OCI-LY7 (cell line): ENCODE results near the gene DISC1. TPM values are rescaled to one million over a fixed set of nuclear protein-coding genes. Genes with fewer than 3 reads are reported as not detected.

ENCODE experiments used
- BruUV-seq: library from RNA; stranded (reverse); fragments of 400-500 nt; replicated peaks from 2 replicates; lab custom pipeline; 2021; lab: Mats Ljungman, UMichigan
- CTCF ChIA-PET: fragments of 300-600 bp; sonication (Branson Sonifier 250); formaldehyde crosslinking; loops from one replicate; lab custom pipeline; 2022; ENCODE audit warnings: antibody characterized with exemption; ENCODE audit not compliant: unreplicated experiment; lab: Charles Lee
- POLR2A ChIA-PET: fragments of 300-600 bp; sonication (Branson Sonifier 250); formaldehyde crosslinking; loops from one replicate; lab custom pipeline; 2022; ENCODE audit warnings: antibody characterized with exemption; lab: Charles Lee
- DNase-seq: peaks from one replicate; pipeline ENCODE4 v3.0.0-alpha.2; 2015; ENCODE audit warnings: low spot score
- H2AFZ ChIP-seq: fragments of 200-600 bp; sonication (generic), shearing (Covaris generic); 2 replicates; pipeline ENCODE4 v1.6.1; 2014; ENCODE audit warnings: mild to moderate bottlenecking, antibody characterized with exemption, low read length, moderate library complexity
- H3K27ac ChIP-seq: fragments of 200-600 bp; sonication (generic); 2 replicates; pipeline ENCODE4 v1.5.1; 2014; ENCODE audit warnings: mixed run types, low read depth, mild to moderate bottlenecking, moderate library complexity, low read length, inconsistent platforms; ENCODE audit not compliant: poor library complexity, severe bottlenecking
- H3K36me3 ChIP-seq: fragments of 200-600 bp; sonication (generic); 2 replicates; pipeline ENCODE4 v1.6.1; 2014; ENCODE audit warnings: mild to moderate bottlenecking, antibody characterized with exemption, low read length, moderate library complexity, mixed read lengths; ENCODE audit not compliant: insufficient read depth
- H3K4me1 ChIP-seq: fragments of 200-600 bp; sonication (generic); 2 replicates; pipeline ENCODE4 v1.5.1; 2014; ENCODE audit warnings: mild to moderate bottlenecking, low read length; ENCODE audit not compliant: insufficient read depth, poor library complexity, severe bottlenecking
- H3K4me2 ChIP-seq: fragments of 200-600 bp; sonication (generic); 2 replicates; pipeline ENCODE4 v1.6.1; 2014; ENCODE audit warnings: mild to moderate bottlenecking, low read length
- H3K4me3 ChIP-seq: fragments of 200-600 bp; sonication (generic); 2 replicates; pipeline ENCODE4 v1.5.1; 2014; ENCODE audit warnings: mild to moderate bottlenecking, low read depth, low read length; ENCODE audit not compliant: poor library complexity, severe bottlenecking
- H3K79me2 ChIP-seq: fragments of 200-600 bp; sonication (generic); 2 replicates; pipeline ENCODE4 v1.6.1; 2016; ENCODE audit warnings: low read depth, mild to moderate bottlenecking, low read length, moderate library complexity, mixed read lengths; ENCODE audit not compliant: insufficient read depth
- H3K9me2 ChIP-seq: fragments of 200-600 bp; sonication (generic); 2 replicates; pipeline ENCODE4 v1.6.1; 2016; ENCODE audit warnings: mild to moderate bottlenecking, low read length, mixed read lengths; ENCODE audit not compliant: insufficient read depth
- H3K9me3 ChIP-seq: fragments of 200-600 bp; sonication (generic); 2 replicates; pipeline ENCODE4 v1.6.1; 2014; ENCODE audit warnings: mild to moderate bottlenecking, mixed run types, low read length, mixed read lengths
- H4K20me1 ChIP-seq: fragments of 200-600 bp; sonication (generic); 2 replicates; pipeline ENCODE4 v1.6.1; 2014; ENCODE audit warnings: mild to moderate bottlenecking, antibody characterized with exemption, low read length, moderate library complexity, mixed read lengths; ENCODE audit not compliant: insufficient read depth
- EZH2phosphoT487 ChIP-seq: fragments of 200-600 bp; sonication (generic); IDR thresholded peaks from 2 replicates; pipeline ENCODE4 v1.6.1; 2018; ENCODE audit warnings: low read depth, borderline replicate concordance, mild to moderate bottlenecking, mixed run types, antibody characterized with exemption, low read length, moderate library complexity, mixed read lengths
- intact Hi-C: fragments of 100-400 bp; cut with micrococcal nuclease; formaldehyde crosslinking; loops from one replicate; pipeline ENCODE4 v1.10.0; 2022; ENCODE audit not compliant: unreplicated experiment
- total RNA-seq, 2 experiments: library from RNA; depleted of rRNA in 1 of 2; stranded (reverse); fragments of >200 nt in 1 of 2; shearing (Covaris generic) in 1 of 2; gene quantifications; 2 replicates each; pipeline ENCODE4 v1.2.3, GENCODE V29; 2014 to 2022
- TF ChIP-seq, protein P1 (sequence below): fragments of 200-600 bp; sonication (generic); conservative IDR thresholded peaks from 2 replicates; pipeline ENCODE4 v1.5.1; 2014; ENCODE audit warnings: mild to moderate bottlenecking, antibody characterized with exemption, low read length, moderate library complexity, mixed read lengths

DISC1 gene
- total RNA-seq, 2 experiments from 2014 or later = 0.91 TPM; not detected in 1

DNA sequence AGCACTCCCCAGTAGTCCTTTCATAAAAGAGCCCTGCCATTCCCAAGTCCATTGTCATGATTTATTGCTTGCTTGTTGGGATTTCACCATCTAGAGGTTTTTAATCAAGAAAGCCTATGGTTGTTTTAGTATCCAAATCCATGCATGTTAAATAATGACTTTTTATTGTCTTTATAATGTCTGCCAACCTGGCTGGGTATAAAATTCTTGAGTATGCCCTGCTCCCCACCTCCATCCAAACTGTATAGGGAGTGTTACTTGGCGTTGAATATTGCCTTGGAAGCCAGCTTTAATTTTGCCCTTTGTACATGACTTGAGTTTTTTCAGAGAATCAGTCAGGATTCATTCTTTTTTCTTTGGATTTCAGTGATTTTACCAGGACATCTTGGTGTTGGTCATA lies 44.2 kb downstream of the DISC1 start:
- DNase-seq = no peak
- H3K4me2 ChIP-seq = no peak overlapping the region
- no peaks in the 10 kb centered on the region for H3K79me2 ChIP-seq
- peaks cover 3% of the 10 kb centered on the region; the same call in 1 of the 2 replicates for H3K9me3 ChIP-seq
- no peaks in the 10 kb centered on the region for H3K4me1 ChIP-seq
- no peak overlapping the region for H2AFZ ChIP-seq
- TF ChIP-seq, protein P1, sequence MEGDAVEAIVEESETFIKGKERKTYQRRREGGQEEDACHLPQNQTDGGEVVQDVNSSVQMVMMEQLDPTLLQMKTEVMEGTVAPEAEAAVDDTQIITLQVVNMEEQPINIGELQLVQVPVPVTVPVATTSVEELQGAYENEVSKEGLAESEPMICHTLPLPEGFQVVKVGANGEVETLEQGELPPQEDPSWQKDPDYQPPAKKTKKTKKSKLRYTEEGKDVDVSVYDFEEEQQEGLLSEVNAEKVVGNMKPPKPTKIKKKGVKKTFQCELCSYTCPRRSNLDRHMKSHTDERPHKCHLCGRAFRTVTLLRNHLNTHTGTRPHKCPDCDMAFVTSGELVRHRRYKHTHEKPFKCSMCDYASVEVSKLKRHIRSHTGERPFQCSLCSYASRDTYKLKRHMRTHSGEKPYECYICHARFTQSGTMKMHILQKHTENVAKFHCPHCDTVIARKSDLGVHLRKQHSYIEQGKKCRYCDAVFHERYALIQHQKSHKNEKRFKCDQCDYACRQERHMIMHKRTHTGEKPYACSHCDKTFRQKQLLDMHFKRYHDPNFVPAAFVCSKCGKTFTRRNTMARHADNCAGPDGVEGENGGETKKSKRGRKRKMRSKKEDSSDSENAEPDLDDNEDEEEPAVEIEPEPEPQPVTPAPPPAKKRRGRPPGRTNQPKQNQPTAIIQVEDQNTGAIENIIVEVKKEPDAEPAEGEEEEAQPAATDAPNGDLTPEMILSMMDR = no peak
- no peak for TF ChIP-seq EZH2phosphoT487
- H4K20me1 ChIP-seq = no peaks in the 10 kb centered on the region
- no peak overlapping the region for H3K27ac ChIP-seq
- intact Hi-C loops = no loop called here
- H3K36me3 ChIP-seq = no peaks in the 10 kb centered on the region
- no TSS peak for BruUV-seq
- POLR2A ChIA-PET = interaction anchor here (1.1 kb wide), 1 partner anchor 37 kb away, joined by 3 read pairs; no protein-coding TSS in a partner anchor
- CTCF ChIA-PET = no interaction called here
- no peak overlapping the region for H3K4me3 ChIP-seq
- H3K9me2 ChIP-seq = no peaks in the 10 kb centered on the region

- Histone ChIP-seq H3K4me2 (no peak overlapping the region), H3K36me3 (no peaks in the 10 kb centered on the region), H4K20me1 (no peaks in the 10 kb centered on the region), H3K9me3 (peaks cover 3% of the 10 kb centered on the region; the same call in 1 of the 2 replicates), H2AFZ (no peak overlapping the region), H3K27ac (no peak overlapping the region), H3K4me3 (no peak overlapping the region), H3K79me2 (no peaks in the 10 kb centered on the region), H3K9me2 (no peaks in the 10 kb centered on the region), H3K4me1 (no peaks in the 10 kb centered on the region)
- TF ChIP-seq, protein P1 = no peak
- no peak for TF ChIP-seq EZH2phosphoT487
- BruUV-seq = no TSS peak
- intact Hi-C loops = no loop called here
- no peak for DNase-seq
- CTCF ChIA-PET = no interaction called here
- POLR2A ChIA-PET = no interaction called here
These were observed 48.0 kb downstream of the DISC1 start for GRCh38 chr1:231674575-231674974.

DNA sequence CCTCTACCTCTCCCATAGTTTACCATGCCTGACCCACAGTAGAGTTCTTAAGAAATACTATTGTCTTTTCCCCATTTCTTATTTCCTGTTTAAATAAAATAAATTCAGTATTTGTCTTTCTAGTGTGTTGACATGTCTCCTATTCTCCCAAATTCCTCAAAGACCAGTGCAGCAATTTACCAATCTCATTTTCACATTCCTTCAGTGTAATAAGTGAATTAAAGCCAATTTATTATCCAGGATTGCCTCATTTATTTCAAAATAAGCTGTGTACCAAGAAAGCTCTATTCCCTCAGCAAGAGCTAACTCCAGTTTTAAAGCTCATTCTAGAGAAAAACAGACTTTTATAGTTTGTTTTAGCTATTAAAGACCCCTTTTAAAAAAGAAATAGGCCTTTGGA lies 49.9 kb downstream of the DISC1 start:
- BruUV-seq = no TSS peak
- TF ChIP-seq, protein P1 = no peak
- no peak for TF ChIP-seq EZH2phosphoT487

More for the DNA sequence above, 49.9 kb downstream of the DISC1 start:
- H3K4me1 ChIP-seq = no peaks in the 10 kb centered on the region
- H3K9me3 ChIP-seq = no peaks in the 10 kb centered on the region
- H2AFZ ChIP-seq = no peak overlapping the region
- ChIA-PET CTCF (no interaction called here), POLR2A (no interaction called here)
- H3K4me2 ChIP-seq = no peak overlapping the region
- H3K9me2 ChIP-seq = no peaks in the 10 kb centered on the region
- no peaks in the 10 kb centered on the region for H3K79me2 ChIP-seq
- H3K4me3 ChIP-seq = no peak overlapping the region
- H3K27ac ChIP-seq = no peak overlapping the region
- no peak for DNase-seq
- H3K36me3 ChIP-seq = no peaks in the 10 kb centered on the region
- H4K20me1 ChIP-seq = no peaks in the 10 kb centered on the region
- intact Hi-C loops = no loop called here
